ENCODE data around the gene KCNH8. TPM values are rescaled to one million over a fixed set of nuclear protein-coding genes. Genes with fewer than 3 reads are reported as not detected.

Gene KCNH8
- total RNA-seq, 3 donors from 2014 or later, result not detected

GRCh38 chr3:19334120-19334519 lies 185.8 kb downstream of the KCNH8 start:
- Mint-ChIP-seq H3K9me3 (no peaks in the 10 kb centered on the region), H3K27me3 (ENCODE audit: low read depth) (no peaks in the 10 kb centered on the region), H3K4me3 (no peak overlapping the region), H3K36me3 (ENCODE audit: insufficient read depth) (no peaks in the 10 kb centered on the region), H3K4me1 (ENCODE audit: low read depth) (no peaks in the 10 kb centered on the region)
- ATAC-seq (no peak), DNase-seq (no peak)

- no peak overlapping the region for H3K4me3 Mint-ChIP-seq
- no peaks in the 10 kb centered on the region for H3K36me3 Mint-ChIP-seq (ENCODE audit: insufficient read depth)
- DNase-seq (no peak), ATAC-seq (no peak)
- H3K9me3 Mint-ChIP-seq, result no peaks in the 10 kb centered on the region
- H3K27me3 Mint-ChIP-seq (ENCODE audit: low read depth), result no peaks in the 10 kb centered on the region
- no peaks in the 10 kb centered on the region for H3K4me1 Mint-ChIP-seq (ENCODE audit: low read depth)
Observed at GRCh38 chr3:19338769-19339168, 190.5 kb downstream of the KCNH8 start.

GRCh38 chr3:19342389-19342788 lies 194.1 kb downstream of the KCNH8 start:
- Mint-ChIP-seq H3K27me3 (ENCODE audit: low read depth) (no peaks in the 10 kb centered on the region), H3K9me3 (no peaks in the 10 kb centered on the region), H3K4me3 (no peak overlapping the region), H3K4me1 (ENCODE audit: low read depth) (peaks cover 2% of the 10 kb centered on the region), H3K36me3 (ENCODE audit: insufficient read depth) (no peaks in the 10 kb centered on the region)
- ATAC-seq, result no peak
- no peak for DNase-seq

GRCh38 chr3:19346759-19347158 lies 198.4 kb downstream of the KCNH8 start:
- Mint-ChIP-seq H3K9me3 (no peaks in the 10 kb centered on the region), H3K27me3 (ENCODE audit: low read depth) (no peaks in the 10 kb centered on the region), H3K4me1 (ENCODE audit: low read depth) (peaks cover 5% of the 10 kb centered on the region), H3K4me3 (no peak overlapping the region), H3K36me3 (ENCODE audit: insufficient read depth) (no peaks in the 10 kb centered on the region)
- no peak for DNase-seq
- no peak for ATAC-seq

GRCh38 chr3:19347671-19348070 lies 199.4 kb downstream of the KCNH8 start:
- no peak for DNase-seq
- no peak overlapping the region for H3K4me3 Mint-ChIP-seq
- H3K27me3 Mint-ChIP-seq (ENCODE audit: low read depth), result no peaks in the 10 kb centered on the region
- no peak for ATAC-seq
- H3K9me3 Mint-ChIP-seq, result no peaks in the 10 kb centered on the region
- H3K36me3 Mint-ChIP-seq (ENCODE audit: insufficient read depth), result no peaks in the 10 kb centered on the region
- H3K4me1 Mint-ChIP-seq (ENCODE audit: low read depth), result peaks cover 5% of the 10 kb centered on the region

- DNase-seq, result no peak
Observed at GRCh38 chr3:19348500-19348899, 200.2 kb downstream of the KCNH8 start.

GRCh38 chr3:19348941-19349564 lies 200.7 kb downstream of the KCNH8 start:
- ATAC-seq, result no peak
- H3K4me1 Mint-ChIP-seq (ENCODE audit: low read depth), result peaks cover 5% of the 10 kb centered on the region
- no peak for DNase-seq
- H3K27me3 Mint-ChIP-seq (ENCODE audit: low read depth), result no peaks in the 10 kb centered on the region
- H3K9me3 Mint-ChIP-seq, result no peaks in the 10 kb centered on the region
- H3K36me3 Mint-ChIP-seq (ENCODE audit: insufficient read depth), result no peaks in the 10 kb centered on the region
- H3K4me3 Mint-ChIP-seq, result no peak overlapping the region

More at GRCh38 chr3:19348500-19348899, 200.2 kb downstream of the KCNH8 start:
- Mint-ChIP-seq H3K4me3 (no peak overlapping the region), H3K4me1 (ENCODE audit: low read depth) (peaks cover 5% of the 10 kb centered on the region), H3K36me3 (ENCODE audit: insufficient read depth) (no peaks in the 10 kb centered on the region), H3K27me3 (ENCODE audit: low read depth) (no peaks in the 10 kb centered on the region), H3K9me3 (no peaks in the 10 kb centered on the region)
- ATAC-seq, result no peak

- H3K4me3 Mint-ChIP-seq, result no peak overlapping the region
- H3K36me3 Mint-ChIP-seq (ENCODE audit: insufficient read depth), result no peaks in the 10 kb centered on the region
- no peaks in the 10 kb centered on the region for H3K27me3 Mint-ChIP-seq (ENCODE audit: low read depth)
- ATAC-seq (no peak), DNase-seq (no peak)
- H3K9me3 Mint-ChIP-seq, result no peaks in the 10 kb centered on the region
- no peaks in the 10 kb centered on the region for H3K4me1 Mint-ChIP-seq (ENCODE audit: low read depth)
Observed at GRCh38 chr3:19357947-19358346, 209.6 kb downstream of the KCNH8 start.

- no peaks in the 10 kb centered on the region for H3K4me1 Mint-ChIP-seq (ENCODE audit: low read depth)
- no peaks in the 10 kb centered on the region for H3K9me3 Mint-ChIP-seq
- no peaks in the 10 kb centered on the region for H3K27me3 Mint-ChIP-seq (ENCODE audit: low read depth)
- no peak overlapping the region for H3K4me3 Mint-ChIP-seq
- ATAC-seq (no peak), DNase-seq (no peak)
- H3K36me3 Mint-ChIP-seq (ENCODE audit: insufficient read depth), result no peaks in the 10 kb centered on the region
Observed at GRCh38 chr3:19363071-19363470, 214.8 kb downstream of the KCNH8 start.

GRCh38 chr3:19364148-19364547 lies 215.8 kb downstream of the KCNH8 start:
- Mint-ChIP-seq H3K4me3 (no peak overlapping the region), H3K27me3 (ENCODE audit: low read depth) (no peaks in the 10 kb centered on the region), H3K9me3 (no peaks in the 10 kb centered on the region), H3K4me1 (ENCODE audit: low read depth) (no peaks in the 10 kb centered on the region), H3K36me3 (ENCODE audit: insufficient read depth) (no peaks in the 10 kb centered on the region)
- ATAC-seq, result no peak
- no peak for DNase-seq

- DNase-seq, result no peak
- H3K27me3 Mint-ChIP-seq (ENCODE audit: low read depth), result no peaks in the 10 kb centered on the region
- H3K9me3 Mint-ChIP-seq, result peaks cover 5% of the 10 kb centered on the region
Observed at GRCh38 chr3:19365471-19365870, 217.2 kb downstream of the KCNH8 start.

GRCh38 chr3:19384868-19385267 lies 236.6 kb downstream of the KCNH8 start:
- Mint-ChIP-seq H3K4me3 (no peak overlapping the region), H3K9me3 (peaks cover 7% of the 10 kb centered on the region), H3K27me3 (ENCODE audit: low read depth) (no peaks in the 10 kb centered on the region), H3K4me1 (ENCODE audit: low read depth) (no peaks in the 10 kb centered on the region), H3K36me3 (ENCODE audit: insufficient read depth) (no peaks in the 10 kb centered on the region)
- ATAC-seq, result no peak
- no peak for DNase-seq

More at GRCh38 chr3:19365471-19365870, 217.2 kb downstream of the KCNH8 start:
- Mint-ChIP-seq H3K36me3 (ENCODE audit: insufficient read depth) (no peaks in the 10 kb centered on the region), H3K4me1 (ENCODE audit: low read depth) (no peaks in the 10 kb centered on the region), H3K4me3 (no peak overlapping the region)
- no peak for ATAC-seq

GRCh38 chr3:19392150-19392549 lies 243.8 kb downstream of the KCNH8 start:
- DNase-seq (no peak), ATAC-seq (no peak)
- Mint-ChIP-seq H3K36me3 (ENCODE audit: insufficient read depth) (no peaks in the 10 kb centered on the region), H3K27me3 (ENCODE audit: low read depth) (no peaks in the 10 kb centered on the region), H3K9me3 (no peaks in the 10 kb centered on the region), H3K4me3 (no peak overlapping the region), H3K4me1 (ENCODE audit: low read depth) (no peaks in the 10 kb centered on the region)

GRCh38 chr3:19394946-19395345 lies 246.6 kb downstream of the KCNH8 start:
- Mint-ChIP-seq H3K27me3 (ENCODE audit: low read depth) (no peaks in the 10 kb centered on the region), H3K4me3 (no peak overlapping the region)
- no peak for ATAC-seq

GRCh38 chr3:19396726-19397125 lies 248.4 kb downstream of the KCNH8 start:
- Mint-ChIP-seq H3K36me3 (ENCODE audit: insufficient read depth) (no peaks in the 10 kb centered on the region), H3K27me3 (ENCODE audit: low read depth) (no peaks in the 10 kb centered on the region)

More at GRCh38 chr3:19394946-19395345, 246.6 kb downstream of the KCNH8 start:
- DNase-seq, result no peak
- H3K4me1 Mint-ChIP-seq (ENCODE audit: low read depth), result no peaks in the 10 kb centered on the region
- H3K9me3 Mint-ChIP-seq, result no peaks in the 10 kb centered on the region
- H3K36me3 Mint-ChIP-seq (ENCODE audit: insufficient read depth), result no peaks in the 10 kb centered on the region

More at GRCh38 chr3:19396726-19397125, 248.4 kb downstream of the KCNH8 start:
- no peaks in the 10 kb centered on the region for H3K4me1 Mint-ChIP-seq (ENCODE audit: low read depth)
- no peak overlapping the region for H3K4me3 Mint-ChIP-seq
- DNase-seq, result no peak
- no peaks in the 10 kb centered on the region for H3K9me3 Mint-ChIP-seq
- no peak for ATAC-seq
